H9 (cell line): ENCODE measurements around the gene ITGB1BP1. TPM values are rescaled to one million over a fixed set of nuclear protein-coding genes. Genes with fewer than 3 reads are reported as not detected.

Experiments
- DNase-seq: peaks from one replicate; pipeline ENCODE4 v3.0.0-alpha.2; 2017
- H2AFZ ChIP-seq: one replicate; pipeline ENCODE4 v1.6.1; 2013; ENCODE audit warnings: mild to moderate bottlenecking, low read length, control low read depth, moderate library complexity
- H2AK5ac ChIP-seq: 2 replicates; pipeline ENCODE4 v1.6.1; 2013; ENCODE audit warnings: low read length, control low read depth, mixed read lengths; ENCODE audit not compliant: insufficient read length
- H2BK120ac ChIP-seq: one replicate; pipeline ENCODE4 v1.6.1; 2013; ENCODE audit warnings: low read depth, mild to moderate bottlenecking, low read length, control low read depth, inconsistent platforms; ENCODE audit not compliant: poor library complexity, severe bottlenecking
- H2BK12ac ChIP-seq: 2 replicates; pipeline ENCODE4 v1.6.1; 2013; ENCODE audit warnings: low read length, control low read depth, mixed read lengths, low read depth; ENCODE audit not compliant: insufficient read length
- H2BK15ac ChIP-seq: 2 replicates; pipeline ENCODE4 v1.6.1; 2013; ENCODE audit warnings: low read depth, low read length, control low read depth
- H2BK20ac ChIP-seq: one replicate; pipeline ENCODE4 v1.6.1; 2013; ENCODE audit warnings: low read depth, mild to moderate bottlenecking, low read length, control low read depth, inconsistent platforms; ENCODE audit not compliant: poor library complexity, severe bottlenecking
- H2BK5ac ChIP-seq: 2 replicates; pipeline ENCODE4 v1.6.1; 2013; ENCODE audit warnings: low read length, control low read depth, mixed read lengths; ENCODE audit not compliant: insufficient read length
- H3K14ac ChIP-seq: 2 replicates; pipeline ENCODE4 v1.6.1; 2013; ENCODE audit warnings: low read length, control low read depth; ENCODE audit not compliant: insufficient read depth
- H3K18ac ChIP-seq: 2 replicates; pipeline ENCODE4 v1.6.1; 2013; ENCODE audit warnings: low read depth, mild to moderate bottlenecking, mixed read lengths, low read length, control low read depth; ENCODE audit not compliant: insufficient read length
- H3K23ac ChIP-seq: 2 replicates; pipeline ENCODE4 v1.6.1; 2013; ENCODE audit warnings: low read length, control low read depth, mixed read lengths, low read depth; ENCODE audit not compliant: insufficient read length
- H3K23me2 ChIP-seq: 2 replicates; pipeline ENCODE4 v1.6.1; 2013; ENCODE audit warnings: low read depth, mild to moderate bottlenecking, mixed read lengths, low read length, control low read depth; ENCODE audit not compliant: insufficient read length, poor library complexity, severe bottlenecking
- H3K27ac ChIP-seq: 2 replicates; pipeline ENCODE4 v1.5.1; 2013; ENCODE audit warnings: low read length, control low read depth, mixed read lengths, low read depth; ENCODE audit not compliant: insufficient read length
- H3K27me3 ChIP-seq: 2 replicates; pipeline ENCODE4 v1.6.1; 2013; ENCODE audit warnings: low read length, control low read depth, inconsistent platforms; ENCODE audit not compliant: insufficient read depth
- H3K4ac ChIP-seq: 2 replicates; pipeline ENCODE4 v1.6.1; 2013; ENCODE audit warnings: low read depth, mild to moderate bottlenecking, control low read depth, inconsistent platforms, low read length, moderate library complexity
- H3K4me1 ChIP-seq: 2 replicates; pipeline ENCODE4 v1.6.1; 2013; ENCODE audit warnings: low read length, control low read depth, inconsistent platforms; ENCODE audit not compliant: insufficient read depth
- H3K4me2 ChIP-seq: 2 replicates; pipeline ENCODE4 v1.6.1; 2013; ENCODE audit warnings: low read length, control low read depth, mixed read lengths; ENCODE audit not compliant: insufficient read length, insufficient read depth
- H3K56ac ChIP-seq: 2 replicates; pipeline ENCODE4 v1.6.1; 2013; ENCODE audit warnings: low read depth, mild to moderate bottlenecking, mixed read lengths, low read length, control low read depth; ENCODE audit not compliant: insufficient read length
- H3K79me1 ChIP-seq: 2 replicates; pipeline ENCODE4 v1.6.1; 2013; ENCODE audit warnings: low read depth, mild to moderate bottlenecking, moderate library complexity, low read length, control low read depth, inconsistent platforms; ENCODE audit not compliant: insufficient read depth, poor library complexity, severe bottlenecking
- H3K79me2 ChIP-seq: 2 replicates; pipeline ENCODE4 v1.6.1; 2013; ENCODE audit warnings: low read length, control low read depth, inconsistent platforms; ENCODE audit not compliant: insufficient read depth
- H3K9ac ChIP-seq: 2 replicates; pipeline ENCODE4 v1.6.1; 2013; ENCODE audit warnings: low read length, control low read depth, mixed read lengths; ENCODE audit not compliant: insufficient read length; ENCODE audit errors: extremely low read depth
- H3K9me3 ChIP-seq: one replicate; pipeline ENCODE4 v1.6.1; 2013; ENCODE audit warnings: low read depth, low read length, inconsistent platforms; ENCODE audit not compliant: control insufficient read depth
- H3T11ph ChIP-seq: one replicate; pipeline ENCODE4 v1.6.1; 2013; ENCODE audit warnings: mild to moderate bottlenecking, low read length, control low read depth, inconsistent platforms
- H4K20me1 ChIP-seq: one replicate; pipeline ENCODE4 v1.6.1; 2013; ENCODE audit not compliant: control insufficient read depth, insufficient read length, insufficient read depth
- H4K5ac ChIP-seq: 2 replicates; pipeline ENCODE4 v1.6.1; 2013; ENCODE audit warnings: low read depth, mild to moderate bottlenecking, mixed read lengths, low read length, control low read depth; ENCODE audit not compliant: insufficient read length
- H4K8ac ChIP-seq: replicated peaks from 2 replicates; pipeline ENCODE4 v1.6.1; 2013; ENCODE audit warnings: low read length, control low read depth, mixed read lengths, low read depth; ENCODE audit not compliant: insufficient read length
- H4K91ac ChIP-seq: 2 replicates; pipeline ENCODE4 v1.6.1; 2013; ENCODE audit warnings: low read depth, mild to moderate bottlenecking, moderate library complexity, mixed read lengths, low read length, control low read depth; ENCODE audit not compliant: insufficient read length
- H3K27ac Mint-ChIP-seq, 3 experiments: 2 replicates in 2 of 3; 3 replicates in 1 of 3; pipeline ENCODE4 v1.8.0; 2020 to 2021; ENCODE audit warnings: mixed read lengths in 3 of 3, mild to moderate bottlenecking in 1 of 3, moderate library complexity in 1 of 3
- H3K27me3 Mint-ChIP-seq: 2 replicates; pipeline ENCODE4 v1.8.0; 2021; ENCODE audit warnings: low read depth, mild to moderate bottlenecking, moderate library complexity, mixed read lengths
- H3K36me3 Mint-ChIP-seq, 3 experiments: 2 replicates in 2 of 3; 3 replicates in 1 of 3; pipeline ENCODE4 v1.8.0; 2020 to 2021; ENCODE audit warnings: low read depth in 3 of 3, mixed read lengths in 3 of 3; ENCODE audit not compliant: insufficient read depth in 1 of 3
- H3K4me1 Mint-ChIP-seq, 2 experiments: 2 replicates each; pipeline ENCODE4 v1.8.0; 2020; ENCODE audit warnings: mixed read lengths in 2 of 2
- H3K4me3 Mint-ChIP-seq, 2 experiments: 2 replicates in 1 of 2; 3 replicates in 1 of 2; pipeline ENCODE4 v1.8.0; 2020 to 2021; ENCODE audit warnings: mild to moderate bottlenecking in 2 of 2, mixed read lengths in 2 of 2, moderate library complexity in 1 of 2
- H3K9me3 Mint-ChIP-seq, 2 experiments: 2 replicates in 1 of 2; 3 replicates in 1 of 2; pipeline ENCODE4 v1.8.0; 2020; ENCODE audit warnings: mild to moderate bottlenecking in 2 of 2, mixed read lengths in 2 of 2, moderate library complexity in 1 of 2
- CTCF ChIP-seq: fragments of 200-600 bp; sonication (generic); conservative IDR thresholded peaks from 3 replicates; pipeline ENCODE4 v1.8.0; 2021; ENCODE audit warnings: antibody characterized with exemption, mild to moderate bottlenecking
- WGBS: extraction: QIAGEN DNeasy Blood & Tissue Kit; methylation state at CpG from one replicate; pipeline ENCODE4 v1.1.7; 2013; ENCODE audit warnings: missing lambda C conversion rate, low lambda C conversion rate, mixed read lengths; ENCODE audit not compliant: insufficient read length; ENCODE audit errors: extremely low coverage; 5-methylcytosine and 5-hydroxymethylcytosine counted together
- total RNA-seq: library from RNA; stranded (reverse); gene quantifications from 2 replicates; pipeline ENCODE4 v1.2.1, GENCODE V29; 2021

Gene ITGB1BP1
- total RNA-seq, 1 experiment from 2014 or later, result 38.7 TPM

GRCh38 chr2:9405636-9406035 is 17.7 kb downstream of the ITGB1BP1 start:
- no peak for TF ChIP-seq CTCF
- WGBS, result no CpG with 5 or more reads among the region's 2 CpGs
- Histone ChIP-seq H3K23me2 (no peaks in the 10 kb centered on the region), H3K27me3 (no peaks in the 10 kb centered on the region), H3K79me1 (no peaks in the 10 kb centered on the region), H2BK120ac (no peak overlapping the region), H3K9me3 (no peaks in the 10 kb centered on the region), H2BK12ac (no peak overlapping the region), H3K56ac (no peak overlapping the region), H3K18ac (no peak overlapping the region), H3K4ac (no peak overlapping the region), H2BK20ac (no peak overlapping the region), H4K5ac (no peak overlapping the region), H2AFZ (no peak overlapping the region), H3K4me1 (no peaks in the 10 kb centered on the region; the same call in 1 of the 2 replicates), H3K9ac (no peak overlapping the region), H3K79me2 (no peaks in the 10 kb centered on the region), H2BK5ac (no peak overlapping the region), H4K8ac (no peak overlapping the region), H3K14ac (no peak overlapping the region), H3K23ac (no peak overlapping the region), H4K91ac (no peak overlapping the region), H2BK15ac (no peak overlapping the region), H4K20me1 (no peaks in the 10 kb centered on the region), H3K4me2 (no peak overlapping the region), H2AK5ac (no peak overlapping the region), H3T11ph (no peak overlapping the region), H3K27ac (no peak overlapping the region)
- H3K4me1 Mint-ChIP-seq, result peaks cover under 1 to 4% of the 10 kb centered on the region in 2 experiments; a peak in 2 of 4 replicates
- H3K9me3 Mint-ChIP-seq, result no peaks in the 10 kb centered on the region
- no peaks in the 10 kb centered on the region; the same call in 1 of the 2 replicates for H3K27me3 Mint-ChIP-seq
- peaks cover 2 to 11% (median 2%) of the 10 kb centered on the region in 3 experiments; a peak in 3 of 7 replicates for H3K36me3 Mint-ChIP-seq
- no peak for DNase-seq
- H3K4me3 Mint-ChIP-seq, result no peak overlapping the region
- no peak overlapping the region for H3K27ac Mint-ChIP-seq
